Glomerular endothelial cell (primary cell): ENCODE results near the gene PSORS1C2. TPM values are rescaled to one million over a fixed set of nuclear protein-coding genes. Genes with fewer than 3 reads are reported as not detected.

Experiments
- total RNA-seq: library from RNA; depleted of rRNA; stranded (reverse); fragments of >200 nt; gene quantifications from 2 replicates; pipeline ENCODE4 v1.2.3, GENCODE V29; 2015

The PSORS1C2 gene
- total RNA-seq, 1 donor from 2014 or later, result not detected

Other genes with a start within 250 kb of the PSORS1C2 start
- gene GTF2H4, start 230.9 kb downstream of the PSORS1C2 start, total RNA-seq, result 22.8 and 24.1 TPM in 2 replicates
- gene VARS2, start 224.8 kb downstream of the PSORS1C2 start, total RNA-seq, result 17.9 and 22.6 TPM in 2 replicates
- gene SFTA2, start 206.9 kb downstream of the PSORS1C2 start, total RNA-seq, result not detected in 2 replicates
- not detected in 2 replicates for gene MUCL3, start 198.1 kb downstream of the PSORS1C2 start, total RNA-seq
- gene MUC21, start 155.3 kb downstream of the PSORS1C2 start, total RNA-seq, result not detected in 2 replicates
- gene MUC22, start 128.6 kb downstream of the PSORS1C2 start, total RNA-seq, result not detected in 2 replicates
- gene C6orf15, start 26.5 kb downstream of the PSORS1C2 start, total RNA-seq, result not detected in 2 replicates
- 1.6 and 1.8 TPM in 2 replicates for gene PSORS1C1, start 24.3 kb downstream of the PSORS1C2 start, total RNA-seq
- gene CDSN, start 18.6 kb downstream of the PSORS1C2 start, total RNA-seq, result not detected in 2 replicates
- 9.3 and 13.8 TPM in 2 replicates for gene CCHCR1, start 18.7 kb upstream of the PSORS1C2 start, total RNA-seq
- gene TCF19, start 19.5 kb upstream of the PSORS1C2 start, total RNA-seq, result 9.7 and 10.0 TPM in 2 replicates
- not detected in 2 replicates for gene POU5F1, start 31.6 kb upstream of the PSORS1C2 start, total RNA-seq
- 785 and 844 TPM in 2 replicates for gene HLA-C, start 133.0 kb upstream of the PSORS1C2 start, total RNA-seq
- 1,037 and 2,213 TPM in 2 replicates for gene HLA-B, start 218.1 kb upstream of the PSORS1C2 start, total RNA-seq